GM19099 (cell line): ENCODE results near the gene PAFAH2.

Experiments used
- POLR2A ChIP-seq: IDR thresholded peaks from 3 replicates; pipeline ENCODE4 v1.6.1; 2011; ENCODE audit warnings: low read depth; ENCODE audit not compliant: insufficient read length; ENCODE audit errors: extremely low read depth

Gene PAFAH2

DNA sequence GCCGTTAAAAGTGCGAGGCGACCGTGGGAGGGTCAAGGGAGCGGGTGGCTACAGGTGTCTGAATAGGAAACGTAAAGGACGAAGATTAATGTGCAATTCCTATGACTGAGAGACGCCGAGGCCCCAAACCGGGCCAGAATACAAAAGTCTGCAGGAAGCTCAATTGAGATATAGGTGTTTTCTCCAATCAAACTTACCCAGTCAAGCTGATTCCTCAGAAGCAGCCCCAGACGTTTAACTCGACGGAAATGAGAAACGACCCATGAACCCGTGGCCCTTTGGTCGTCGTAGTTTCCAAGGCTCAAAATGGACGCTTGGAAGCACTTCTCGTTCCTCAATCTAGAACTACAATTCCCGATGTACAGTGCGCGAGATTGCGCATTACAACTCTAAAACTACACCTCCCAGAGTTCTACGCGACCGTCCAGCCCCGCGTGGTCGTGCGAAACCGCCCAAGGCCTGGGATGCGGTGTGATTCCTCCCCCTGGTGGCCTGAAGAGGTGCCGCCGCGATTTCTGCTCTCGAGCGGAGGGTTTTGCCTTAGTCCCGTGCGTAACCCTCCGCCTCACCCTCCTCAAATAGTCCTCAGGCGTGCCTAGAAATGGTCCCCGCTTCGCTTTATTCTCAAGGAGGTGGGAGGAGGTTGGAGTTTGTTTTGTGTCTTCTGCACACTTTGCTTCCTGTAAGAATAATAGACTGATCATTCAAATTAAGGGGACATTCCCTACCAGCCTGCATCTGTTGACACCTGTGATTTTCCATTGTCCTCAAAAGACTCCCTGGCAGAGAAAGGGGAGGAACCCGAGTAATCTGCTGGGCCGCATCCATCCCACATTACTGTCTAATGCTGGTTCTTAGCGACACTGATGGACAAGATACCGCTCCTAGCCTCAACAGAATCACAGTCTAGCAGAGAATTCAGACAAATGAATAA, at the start of gene PAFAH2:
TSS of gene PAFAH2 (minus strand) at position 236 of the 934 bp plus-strand sequence. CDS start 7,247 bp downstream, outside the sequence.
- TF ChIP-seq POLR2A: peak; percentile 48

GRCh38 chr1:26047278-26047874, 49.5 kb upstream of the PAFAH2 start:
- no peak for TF ChIP-seq POLR2A

GRCh38 chr1:26046246-26047095, 48.6 kb upstream of the PAFAH2 start:
- no peak for TF ChIP-seq POLR2A

DNA sequence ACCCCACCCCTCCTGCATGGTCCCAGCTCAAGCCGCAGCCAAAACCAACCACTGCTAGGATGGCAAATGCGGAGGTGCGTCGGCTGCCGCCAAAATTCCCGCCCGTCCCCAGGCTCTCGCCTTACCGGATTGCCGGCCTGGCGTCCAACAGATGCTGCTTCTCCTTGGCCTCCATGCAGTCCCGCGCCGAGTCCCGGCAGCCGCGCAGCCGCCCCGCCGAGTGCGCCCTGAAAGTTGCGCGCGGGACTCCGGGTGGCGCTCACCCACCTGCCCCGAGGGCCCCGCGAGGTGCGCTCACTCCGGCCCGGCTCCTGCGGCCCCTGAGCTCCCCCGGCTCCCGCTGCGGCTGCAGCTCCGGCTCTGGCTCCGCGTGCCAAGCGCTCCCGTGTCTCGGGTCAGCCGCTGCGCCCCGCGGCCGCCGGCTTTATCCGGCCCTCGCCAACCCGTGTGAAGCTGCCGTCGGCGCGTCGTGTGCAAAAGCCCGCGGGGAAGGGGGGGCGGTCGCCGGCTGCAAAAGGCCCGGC, 47.9 kb upstream of the PAFAH2 start, which contains the start of gene SLC30A2:
TSS of gene SLC30A2 (minus strand) at position 397 of the 524 bp plus-strand sequence. CDS start at position 175, 222 bp downstream.
- TF ChIP-seq POLR2A: no peak

- TF ChIP-seq POLR2A: no peak
Measured at GRCh38 chr1:26044971-26045721, 47.3 kb upstream of the PAFAH2 start.

DNA sequence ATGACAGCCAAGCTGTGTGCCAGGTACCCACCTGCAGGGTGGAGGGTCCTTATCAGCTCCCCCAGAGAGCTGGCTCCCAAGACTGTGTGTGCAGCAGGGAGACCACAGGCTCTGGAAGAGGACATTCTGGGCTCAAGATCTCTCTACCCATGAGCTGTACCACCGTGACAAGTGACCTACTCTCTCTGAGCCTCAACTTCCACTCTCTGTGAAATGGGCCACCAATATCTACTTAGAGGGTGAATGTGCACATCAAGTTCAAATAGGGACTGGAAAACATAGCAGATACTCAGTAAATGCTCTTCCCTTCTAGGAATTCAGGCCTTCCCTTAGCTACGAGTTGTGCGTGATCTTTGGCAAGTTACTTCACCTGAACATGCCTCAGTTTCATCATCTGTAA, 46.6 kb upstream of the PAFAH2 start:
- no peak for TF ChIP-seq POLR2A

- no peak for TF ChIP-seq POLR2A
Measured at GRCh38 chr1:26043765-26044164, 45.9 kb upstream of the PAFAH2 start.

DNA sequence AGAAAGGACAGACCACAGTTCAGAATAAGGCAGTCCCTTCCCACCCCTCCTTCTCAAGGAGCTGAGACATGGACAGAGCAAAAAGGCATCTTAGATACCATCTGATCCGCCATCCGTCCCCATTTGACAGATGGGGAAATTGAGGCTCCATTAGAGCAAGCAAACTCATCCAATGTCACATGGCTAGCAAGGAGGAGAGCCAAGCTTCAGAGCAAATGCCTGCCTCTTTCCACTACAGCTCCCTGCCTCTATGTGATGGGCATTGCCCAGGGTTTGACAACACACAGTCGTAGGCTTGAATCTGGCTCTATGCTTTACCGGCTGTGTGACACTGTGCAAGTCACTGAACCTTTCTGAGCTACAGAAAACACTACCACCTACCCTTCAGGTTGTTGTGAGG, 44.1 kb upstream of the PAFAH2 start:
- no peak for TF ChIP-seq POLR2A

- no peak for TF ChIP-seq POLR2A
Measured at GRCh38 chr1:26041401-26041800, 43.5 kb upstream of the PAFAH2 start.

GRCh38 chr1:26038904-26039303, 41.0 kb upstream of the PAFAH2 start:
- TF ChIP-seq POLR2A: no peak

GRCh38 chr1:26038477-26038876, 40.6 kb upstream of the PAFAH2 start:
- no peak for TF ChIP-seq POLR2A

- TF ChIP-seq POLR2A: no peak
Measured at GRCh38 chr1:26037904-26038303, 40.0 kb upstream of the PAFAH2 start.

DNA sequence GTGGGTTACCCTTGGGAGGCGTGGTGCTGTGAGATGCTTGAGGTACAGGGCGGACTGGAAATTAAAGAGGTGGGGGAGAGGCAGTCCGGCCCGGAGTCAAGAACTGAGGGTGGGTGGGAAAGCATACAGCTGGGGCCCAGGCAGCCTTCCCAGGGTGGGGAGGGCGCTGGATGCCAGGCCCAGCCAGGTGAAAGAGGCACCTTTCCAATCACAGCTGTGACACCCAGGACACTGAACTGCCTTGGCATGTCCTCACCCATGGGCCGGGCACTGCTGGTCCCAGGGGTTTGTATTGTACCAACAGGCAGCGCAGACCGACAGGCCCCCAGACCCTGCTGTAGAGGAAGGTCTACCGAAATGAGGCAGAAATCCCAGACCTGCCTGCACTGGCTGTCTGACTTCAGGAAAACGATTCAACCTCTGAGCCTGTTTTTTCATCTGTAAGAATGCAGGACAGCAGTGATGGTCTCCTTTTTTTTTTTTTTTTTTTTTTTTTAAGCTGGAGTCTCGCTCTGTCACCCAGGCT, 39.0 kb upstream of the PAFAH2 start:
- TF ChIP-seq POLR2A: no peak

- no peak for TF ChIP-seq POLR2A
Measured at GRCh38 chr1:26035959-26036755, 38.3 kb upstream of the PAFAH2 start.
